Kidney epithelial cell (primary cell): ENCODE data around the gene POLR2M. TPM values are rescaled to one million over a fixed set of nuclear protein-coding genes. Genes with fewer than 3 reads are reported as not detected.

Source experiments
- DNase-seq: peaks from one replicate; pipeline ENCODE4 v3.0.0-alpha.2; 2010; ENCODE audit warnings: low read depth
- H3K27me3 ChIP-seq: 2 replicates; pipeline ENCODE4 v1.6.0; 2011; ENCODE audit warnings: low read length; ENCODE audit not compliant: control insufficient read depth, insufficient read depth
- H3K36me3 ChIP-seq: 2 replicates; pipeline ENCODE4 v1.5.1; 2011; ENCODE audit warnings: low read length; ENCODE audit not compliant: control insufficient read depth, insufficient read depth
- H3K4me3 ChIP-seq: 2 replicates; pipeline ENCODE4 v1.5.1; 2011; ENCODE audit warnings: low read depth, mild to moderate bottlenecking, control low read depth, low read length
- total RNA-seq: library from RNA; depleted of rRNA; stranded (reverse); fragments of >200 nt; gene quantifications from 2 replicates; pipeline ENCODE4 v1.2.3, GENCODE V29; 2015
- TF ChIP-seq, protein P1 (sequence below): IDR thresholded peaks from 2 replicates; pipeline ENCODE4 v1.5.1; 2011; ENCODE audit warnings: mild to moderate bottlenecking, moderate library complexity, low read length, control low read depth, inconsistent platforms; ENCODE audit not compliant: insufficient read depth, poor library complexity, severe bottlenecking

The POLR2M gene
- total RNA-seq, 1 donor from 2014 or later: 49.1 TPM

DNA sequence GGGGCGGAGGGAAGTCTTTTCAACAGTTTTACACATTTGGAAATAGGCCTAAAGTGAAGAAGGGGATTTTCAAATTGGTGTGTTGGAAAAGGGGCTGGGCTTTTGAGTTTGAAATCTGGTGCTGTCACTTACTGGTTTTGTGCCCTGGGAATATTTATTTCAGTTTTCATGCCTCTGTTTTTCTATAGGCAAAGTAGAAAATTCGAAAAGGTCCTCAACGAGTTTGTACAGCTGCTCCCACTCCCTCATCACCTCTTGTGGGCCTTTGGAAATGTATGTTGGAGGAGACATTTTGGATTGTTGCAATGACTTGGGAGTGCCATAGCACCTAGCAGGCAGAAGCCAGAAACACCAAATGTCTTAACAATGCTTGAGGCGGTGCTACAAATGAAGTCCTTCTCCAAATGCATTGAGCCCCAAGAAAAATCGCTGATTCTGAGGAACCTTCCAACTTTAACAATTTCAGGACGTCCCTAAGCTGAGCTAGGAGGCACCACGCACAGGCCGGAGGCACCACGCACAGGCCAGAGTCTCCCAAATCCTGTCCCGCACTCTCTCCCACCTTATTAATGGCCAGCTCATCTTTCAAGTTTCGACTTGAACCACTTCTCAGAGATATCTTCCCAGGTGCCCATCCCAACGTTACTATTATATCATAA is 639 bp upstream of the POLR2M start:
- TF ChIP-seq, protein P1, sequence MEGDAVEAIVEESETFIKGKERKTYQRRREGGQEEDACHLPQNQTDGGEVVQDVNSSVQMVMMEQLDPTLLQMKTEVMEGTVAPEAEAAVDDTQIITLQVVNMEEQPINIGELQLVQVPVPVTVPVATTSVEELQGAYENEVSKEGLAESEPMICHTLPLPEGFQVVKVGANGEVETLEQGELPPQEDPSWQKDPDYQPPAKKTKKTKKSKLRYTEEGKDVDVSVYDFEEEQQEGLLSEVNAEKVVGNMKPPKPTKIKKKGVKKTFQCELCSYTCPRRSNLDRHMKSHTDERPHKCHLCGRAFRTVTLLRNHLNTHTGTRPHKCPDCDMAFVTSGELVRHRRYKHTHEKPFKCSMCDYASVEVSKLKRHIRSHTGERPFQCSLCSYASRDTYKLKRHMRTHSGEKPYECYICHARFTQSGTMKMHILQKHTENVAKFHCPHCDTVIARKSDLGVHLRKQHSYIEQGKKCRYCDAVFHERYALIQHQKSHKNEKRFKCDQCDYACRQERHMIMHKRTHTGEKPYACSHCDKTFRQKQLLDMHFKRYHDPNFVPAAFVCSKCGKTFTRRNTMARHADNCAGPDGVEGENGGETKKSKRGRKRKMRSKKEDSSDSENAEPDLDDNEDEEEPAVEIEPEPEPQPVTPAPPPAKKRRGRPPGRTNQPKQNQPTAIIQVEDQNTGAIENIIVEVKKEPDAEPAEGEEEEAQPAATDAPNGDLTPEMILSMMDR: no peak
- DNase-seq: no peak
- no peaks in the 10 kb centered on the region for H3K27me3 ChIP-seq
- H3K36me3 ChIP-seq: no peaks in the 10 kb centered on the region
- peak overlapping the region; percentile 66 for H3K4me3 ChIP-seq

DNA sequence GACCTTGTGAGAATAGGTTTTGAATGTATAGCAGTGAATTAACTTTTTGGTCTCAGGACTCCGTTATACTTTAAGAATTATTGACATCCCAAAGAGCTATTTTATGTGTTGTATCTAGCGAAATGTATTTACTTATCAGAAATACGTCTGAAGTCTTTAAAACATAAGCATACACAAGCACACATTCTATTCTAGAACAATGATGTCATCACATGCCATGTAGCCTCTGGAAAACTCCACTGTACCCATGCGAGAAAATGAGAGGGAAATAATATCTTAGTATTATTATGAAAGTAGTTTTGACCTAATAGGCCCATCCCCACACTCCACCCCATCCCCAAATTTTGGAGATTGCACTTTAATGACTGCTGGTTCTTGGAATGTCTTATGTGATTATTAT is 1.5 kb downstream of the POLR2M start:
- no peak for DNase-seq
- peak overlapping the region; percentile 66 for H3K4me3 ChIP-seq
- TF ChIP-seq, protein P1: no peak
- peaks cover 1% of the 10 kb centered on the region for H3K36me3 ChIP-seq
- no peaks in the 10 kb centered on the region for H3K27me3 ChIP-seq

DNA sequence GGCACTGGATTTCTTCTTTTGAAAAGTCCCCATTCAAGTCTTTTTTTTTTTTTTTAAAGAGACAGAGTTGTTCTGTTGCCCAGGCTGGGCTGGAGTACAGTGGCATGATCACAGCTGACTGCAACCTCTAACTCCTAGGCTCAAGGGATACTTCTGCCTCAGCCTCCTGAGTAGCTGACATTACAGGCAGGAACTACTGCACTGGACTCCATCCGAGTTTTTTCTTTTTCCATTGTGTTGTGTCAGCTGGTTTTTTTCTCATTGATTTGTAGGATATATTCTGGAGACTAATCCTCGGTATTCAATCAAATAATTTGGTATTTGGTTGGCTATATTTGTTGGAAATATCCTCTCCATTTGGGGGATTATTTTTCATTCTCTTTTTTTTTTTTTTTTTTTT is 11.8 kb downstream of the POLR2M start:
- DNase-seq: no peak
- H3K36me3 ChIP-seq: no peaks in the 10 kb centered on the region
- no peak overlapping the region for H3K4me3 ChIP-seq
- H3K27me3 ChIP-seq: no peaks in the 10 kb centered on the region
- TF ChIP-seq, protein P1: no peak

DNA sequence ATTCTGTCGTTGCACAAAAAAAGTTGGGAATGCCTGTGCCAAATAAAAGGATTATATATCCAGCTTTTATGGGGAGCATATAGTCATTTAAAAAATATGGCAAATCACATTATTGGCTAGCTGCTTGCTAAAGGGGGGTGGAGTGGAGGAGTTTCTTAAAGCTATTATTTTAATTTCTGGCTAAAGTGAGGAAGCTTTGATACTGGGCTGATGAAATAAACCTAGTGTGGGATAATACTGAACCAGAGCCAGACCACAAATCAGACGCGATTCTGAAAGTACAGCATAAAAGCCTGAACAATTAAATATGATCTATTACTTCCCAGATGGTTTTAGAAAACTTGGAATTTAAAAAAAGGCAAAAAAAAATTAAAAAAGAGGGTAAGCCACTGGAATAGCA is 14.4 kb downstream of the POLR2M start:
- Histone ChIP-seq H3K4me3 (no peak overlapping the region), H3K27me3 (no peaks in the 10 kb centered on the region), H3K36me3 (no peaks in the 10 kb centered on the region)
- no peak for DNase-seq
- TF ChIP-seq, protein P1: no peak

DNA sequence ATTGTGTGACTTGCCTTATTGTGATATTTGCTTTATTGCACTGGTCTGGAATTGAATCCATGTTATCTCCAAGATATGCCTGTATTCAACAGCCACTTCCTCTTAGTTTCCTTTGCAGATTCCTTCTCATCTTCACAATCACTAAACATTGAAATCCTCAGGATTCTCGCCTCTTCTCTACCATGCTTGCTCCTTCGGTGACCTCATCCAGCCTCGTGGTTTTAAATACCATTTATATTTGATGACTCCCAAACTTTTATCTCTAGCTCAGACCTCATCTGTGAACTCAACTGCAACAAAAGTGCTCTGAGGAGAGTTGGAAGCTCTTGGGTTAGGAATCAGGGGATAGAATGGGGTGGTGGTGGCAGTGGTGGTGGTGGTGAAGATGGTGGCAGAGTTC is 19.9 kb downstream of the POLR2M start:
- Histone ChIP-seq H3K36me3 (no peaks in the 10 kb centered on the region), H3K4me3 (no peak overlapping the region), H3K27me3 (no peaks in the 10 kb centered on the region)
- DNase-seq: no peak
- TF ChIP-seq, protein P1: no peak

DNA sequence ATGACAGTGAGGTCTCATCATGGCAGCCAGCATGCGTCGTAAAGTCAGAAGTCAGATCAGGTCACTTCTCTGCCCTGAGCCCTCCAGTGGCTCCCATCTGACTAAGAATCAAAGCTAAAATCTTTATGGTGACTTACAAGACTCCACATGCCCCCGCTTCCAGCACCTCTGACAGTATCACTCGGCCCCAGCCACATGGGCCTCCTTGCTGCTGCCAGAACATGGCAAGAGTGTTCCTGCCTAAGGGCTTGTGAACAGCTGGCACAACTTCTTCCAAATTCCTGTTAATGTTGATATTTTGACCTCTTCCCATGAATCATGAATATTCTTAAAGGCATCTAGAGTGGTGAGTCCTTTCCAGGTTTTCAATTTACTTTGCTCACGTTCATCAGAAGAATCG is 20.5 kb downstream of the POLR2M start:
- H3K27me3 ChIP-seq: no peaks in the 10 kb centered on the region
- DNase-seq: no peak
- no peaks in the 10 kb centered on the region for H3K36me3 ChIP-seq
- no peak overlapping the region for H3K4me3 ChIP-seq
- TF ChIP-seq, protein P1: no peak
